UCSD-AML1 (cell line): ENCODE measurements around the gene TSHR.
A peak's percentile ranks its signal among the peaks of the same experiment; 100 is the strongest.
"Not testable (repeated sequence)": the region's sequence is repeated elsewhere in the genome, so short reads cannot be mapped to it uniquely, and the experiment has no call there.

ENCODE experiments used
- DNase-seq: peaks from one replicate; lab custom pipeline; 2025; ENCODE audit not compliant: unreplicated experiment; lab: John Stamatoyannopoulos, UW

Gene TSHR

GRCh38 chr14:81067156-81067555 lies 111.7 kb downstream of the TSHR start:
- no peak for DNase-seq

- DNase-seq = no peak
Observed at GRCh38 chr14:81068176-81068782, 112.9 kb downstream of the TSHR start.

- no peak for DNase-seq
Observed at GRCh38 chr14:81070511-81070910, 115.1 kb downstream of the TSHR start.

- DNase-seq = no peak
Observed at GRCh38 chr14:81085596-81085995, 130.2 kb downstream of the TSHR start.

- no peak for DNase-seq
Observed at GRCh38 chr14:81087230-81087629, 131.8 kb downstream of the TSHR start.

GRCh38 chr14:81091139-81091538 lies 135.7 kb downstream of the TSHR start:
- DNase-seq = no peak

- DNase-seq = no peak
Observed at GRCh38 chr14:81091660-81092059, 136.2 kb downstream of the TSHR start.

GRCh38 chr14:81093651-81094050 lies 138.2 kb downstream of the TSHR start:
- DNase-seq = no peak

GRCh38 chr14:81095539-81095938 lies 140.1 kb downstream of the TSHR start:
- DNase-seq = no peak

- DNase-seq = no peak
Observed at GRCh38 chr14:81096656-81097055, 141.2 kb downstream of the TSHR start.

- no peak for DNase-seq
Observed at GRCh38 chr14:81102217-81102616, 146.8 kb downstream of the TSHR start.

- DNase-seq = no peak
Observed at GRCh38 chr14:81103443-81103842, 148.0 kb downstream of the TSHR start.

- no peak for DNase-seq
Observed at GRCh38 chr14:81105378-81105777, 150.0 kb downstream of the TSHR start.

- no peak for DNase-seq
Observed at GRCh38 chr14:81105961-81106360, 150.5 kb downstream of the TSHR start.

- no peak for DNase-seq
Observed at GRCh38 chr14:81110186-81110585, 154.8 kb downstream of the TSHR start.

- no peak for DNase-seq
Observed at GRCh38 chr14:81113176-81113575, 157.8 kb downstream of the TSHR start.

- DNase-seq = not testable (repeated sequence)
Observed at GRCh38 chr14:81113945-81114820, 158.8 kb downstream of the TSHR start.

GRCh38 chr14:81120501-81120900 lies 165.1 kb downstream of the TSHR start:
- DNase-seq = no peak

GRCh38 chr14:81122326-81122725 lies 166.9 kb downstream of the TSHR start:
- DNase-seq = no peak

GRCh38 chr14:81123811-81124210 lies 168.4 kb downstream of the TSHR start:
- DNase-seq = no peak

- DNase-seq = no peak
Observed at GRCh38 chr14:81125536-81125935, 170.1 kb downstream of the TSHR start.

- peak; percentile 26 for DNase-seq
Observed at GRCh38 chr14:81127785-81128184, 172.4 kb downstream of the TSHR start.

- no peak for DNase-seq
Observed at GRCh38 chr14:81129242-81129641, 173.8 kb downstream of the TSHR start.
